Smooth muscle cell of trachea (primary cell): ENCODE results near the gene FGF5. TPM values are rescaled to one million over a fixed set of nuclear protein-coding genes. Genes with fewer than 3 reads are reported as not detected.

Experiments
- total RNA-seq: library from RNA; depleted of rRNA; stranded (reverse); fragments of >200 nt; gene quantifications from 2 replicates; pipeline ENCODE4 v1.2.1, GENCODE V29; 2014

FGF5 gene, protein sequence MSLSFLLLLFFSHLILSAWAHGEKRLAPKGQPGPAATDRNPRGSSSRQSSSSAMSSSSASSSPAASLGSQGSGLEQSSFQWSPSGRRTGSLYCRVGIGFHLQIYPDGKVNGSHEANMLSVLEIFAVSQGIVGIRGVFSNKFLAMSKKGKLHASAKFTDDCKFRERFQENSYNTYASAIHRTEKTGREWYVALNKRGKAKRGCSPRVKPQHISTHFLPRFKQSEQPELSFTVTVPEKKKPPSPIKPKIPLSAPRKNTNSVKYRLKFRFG
- 20.8 and 24.7 TPM in 2 replicates for total RNA-seq

DNA sequence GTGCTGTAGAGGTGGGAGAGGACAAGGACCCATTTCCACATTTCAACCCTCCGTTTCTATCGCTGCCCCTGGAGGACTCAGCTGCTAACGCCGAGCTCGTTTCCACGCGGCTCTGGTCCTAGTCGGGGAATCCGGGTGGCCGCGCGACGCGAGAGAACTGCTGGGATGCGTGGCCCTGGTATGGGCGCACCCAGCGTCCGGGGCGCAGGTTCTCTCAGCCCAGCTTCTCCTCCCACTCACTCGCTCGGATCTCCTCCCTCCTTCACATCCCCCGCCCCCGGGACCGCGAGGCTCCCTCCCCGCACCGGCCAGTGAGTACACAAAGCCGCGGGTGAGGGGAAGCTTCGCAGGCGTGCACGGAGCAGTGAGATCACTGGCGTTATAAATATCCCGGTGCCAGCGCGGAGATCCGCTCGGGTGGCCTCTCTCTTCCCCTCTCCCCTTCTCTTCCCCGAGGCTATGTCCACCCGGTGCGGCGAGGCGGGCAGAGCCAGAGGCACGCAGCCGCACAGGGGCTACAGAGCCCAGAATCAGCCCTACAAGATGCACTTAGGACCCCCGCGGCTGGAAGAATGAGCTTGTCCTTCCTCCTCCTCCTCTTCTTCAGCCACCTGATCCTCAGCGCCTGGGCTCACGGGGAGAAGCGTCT is at the start of gene FGF5:
FGF5 (plus strand) TSS at position 412 of the 649 bp plus-strand sequence; CDS start at position 573, 161 bp downstream.

GRCh38 chr4:80335554-80336358 is 69.3 kb downstream of the FGF5 start, which contains the start of gene CFAP299:
Gene CFAP299, plus strand, starts transcription at chr4:80335730.

Other genes with a start within 250 kb of the FGF5 start
- gene ANTXR2, start 193.4 kb upstream of the FGF5 start, total RNA-seq: 112 and 133 TPM in 2 replicates
- gene PRDM8, start 69.2 kb upstream of the FGF5 start, total RNA-seq: 9.0 and 9.4 TPM in 2 replicates
- 8.1 and 8.6 TPM in 2 replicates for gene CFAP299, start 69.1 kb downstream of the FGF5 start, total RNA-seq